Esophagus squamous epithelium (tissue), 5 donors: ENCODE measurements around the gene TMPRSS12. TPM values are rescaled to one million over a fixed set of nuclear protein-coding genes. Genes with fewer than 3 reads are reported as not detected.
A peak's percentile ranks its signal among the peaks of the same experiment; 100 is the strongest.
"Not testable (repeated sequence)": the region's sequence is repeated elsewhere in the genome, so short reads cannot be mapped to it uniquely, and the experiment has no call there.

Experiments
- DNase-seq: peaks from one replicate; lab custom pipeline; 2025; lab: John Stamatoyannopoulos, UW
- H3K27ac ChIP-seq, 4 donors: fragments of 200-600 bp; sonication (generic); one replicate each; pipeline ENCODE4 v1.5.1; 2016 to 2019; ENCODE audit warnings: mild to moderate bottlenecking in 1 of 4
- H3K27me3 ChIP-seq, 4 donors: fragments of 200-600 bp; sonication (generic); 1 replicate in 3 of 4; 2 replicates in 1 of 4; pipeline versions ENCODE4 v1.5.1 to v1.6.0; 2017 to 2021; ENCODE audit warnings: antibody characterized with exemption in 1 of 4
- H3K36me3 ChIP-seq, 3 donors: fragments of 200-600 bp; sonication (generic); one replicate each; pipeline ENCODE4 v1.5.1; 2016 to 2019
- H3K4me1 ChIP-seq, 3 donors: fragments of 200-600 bp; sonication (generic); one replicate each; pipeline ENCODE4 v1.5.1; 2017 to 2019
- H3K4me3 ChIP-seq, 4 donors: fragments of 200-600 bp; sonication (generic); 1 replicate in 3 of 4; 2 replicates in 1 of 4; pipeline ENCODE4 v1.5.1; 2016 to 2019; ENCODE audit warnings: mild to moderate bottlenecking in 2 of 4, moderate library complexity in 1 of 4
- H3K9me3 ChIP-seq, 3 donors: fragments of 200-600 bp; sonication (generic); one replicate each; pipeline ENCODE4 v1.5.1; 2016 to 2019
- POLR2A ChIP-seq, 4 donors: fragments of 450-650 bp; IDR thresholded peaks; one replicate each; pipeline ENCODE4 v1.6.1; 2017; ENCODE audit warnings: antibody characterized with exemption in 4 of 4, mild to moderate bottlenecking in 4 of 4, moderate library complexity in 3 of 4
- WGBS, 2 donors: methylation state at CpG; one replicate each; pipeline ENCODE4 v1.1.5; 2018; 5-methylcytosine and 5-hydroxymethylcytosine counted together
- intact Hi-C: fragments of 100-400 bp; cut with DNase I; formaldehyde crosslinking; loops from one replicate; pipeline ENCODE4 v1.15.0; 2022
- total RNA-seq, 4 donors: library from RNA; depleted of rRNA; stranded (reverse); fragments of >200 nt; gene quantifications; one replicate each; pipeline ENCODE4 v1.1.0, GENCODE V29; 2016
- TF ChIP-seq, protein P1 (sequence below), 6 experiments: fragments of 450-650 bp in 4 of 6; fragments of 200-600 bp in 2 of 6; sonication (generic) in 2 of 6; IDR thresholded peaks; one replicate each; pipeline ENCODE4 v1.5.1; 2016 to 2019; ENCODE audit warnings: antibody characterized with exemption in 6 of 6, mild to moderate bottlenecking in 4 of 6, moderate library complexity in 4 of 6
- donor health status: DM: yes; HTN: yes; CAD: no.

Gene TMPRSS12
- total RNA-seq, 4 donors from 2014 or later = not detected

DNA sequence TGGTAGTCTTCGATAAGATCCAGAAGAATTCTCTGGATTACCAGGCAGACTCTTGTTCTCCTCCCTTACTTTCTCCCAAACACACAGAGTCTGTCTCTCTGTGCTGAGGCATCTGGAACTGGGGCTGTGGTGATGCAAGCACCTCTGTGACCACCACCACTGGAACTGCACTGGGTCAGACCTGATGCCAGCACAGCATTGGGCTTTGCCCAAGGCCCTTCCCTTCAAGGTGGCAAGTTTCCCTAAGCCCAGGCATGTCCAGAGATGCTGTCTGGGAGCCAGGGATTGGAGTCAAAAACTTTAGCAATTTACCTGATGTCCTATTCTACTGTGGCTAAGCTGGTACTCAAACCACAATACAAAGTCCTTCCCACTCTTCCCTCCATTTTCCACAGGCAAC lies 14.6 kb upstream of the TMPRSS12 start:
- intact Hi-C loops = loop anchor here (10.0 kb wide), 1 partner anchor 157 kb away; no protein-coding TSS in a partner anchor
- no peak overlapping the region for H3K4me3 ChIP-seq
- TF ChIP-seq POLR2A (IDR thresholded peaks at IDR 0.05) = no peak
- TF ChIP-seq, protein P1, sequence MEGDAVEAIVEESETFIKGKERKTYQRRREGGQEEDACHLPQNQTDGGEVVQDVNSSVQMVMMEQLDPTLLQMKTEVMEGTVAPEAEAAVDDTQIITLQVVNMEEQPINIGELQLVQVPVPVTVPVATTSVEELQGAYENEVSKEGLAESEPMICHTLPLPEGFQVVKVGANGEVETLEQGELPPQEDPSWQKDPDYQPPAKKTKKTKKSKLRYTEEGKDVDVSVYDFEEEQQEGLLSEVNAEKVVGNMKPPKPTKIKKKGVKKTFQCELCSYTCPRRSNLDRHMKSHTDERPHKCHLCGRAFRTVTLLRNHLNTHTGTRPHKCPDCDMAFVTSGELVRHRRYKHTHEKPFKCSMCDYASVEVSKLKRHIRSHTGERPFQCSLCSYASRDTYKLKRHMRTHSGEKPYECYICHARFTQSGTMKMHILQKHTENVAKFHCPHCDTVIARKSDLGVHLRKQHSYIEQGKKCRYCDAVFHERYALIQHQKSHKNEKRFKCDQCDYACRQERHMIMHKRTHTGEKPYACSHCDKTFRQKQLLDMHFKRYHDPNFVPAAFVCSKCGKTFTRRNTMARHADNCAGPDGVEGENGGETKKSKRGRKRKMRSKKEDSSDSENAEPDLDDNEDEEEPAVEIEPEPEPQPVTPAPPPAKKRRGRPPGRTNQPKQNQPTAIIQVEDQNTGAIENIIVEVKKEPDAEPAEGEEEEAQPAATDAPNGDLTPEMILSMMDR (IDR thresholded peaks at IDR 0.05) = no peak
- no peaks in the 10 kb centered on the region for H3K36me3 ChIP-seq
- H3K27ac ChIP-seq = no peak overlapping the region
- WGBS, 2 donors = 89% methylated on average over 1 of the region's 1 CpG; no CpG with 5 or more reads in 1 of the 2 donors
- H3K9me3 ChIP-seq = peaks cover 0 to 8% (median 0%) of the 10 kb centered on the region in 3 donors
- DNase-seq = no peak
- H3K27me3 ChIP-seq = no peaks in the 10 kb centered on the region
- peaks cover 0 to 24% (median 6%) of the 10 kb centered on the region in 3 donors for H3K4me1 ChIP-seq

DNA sequence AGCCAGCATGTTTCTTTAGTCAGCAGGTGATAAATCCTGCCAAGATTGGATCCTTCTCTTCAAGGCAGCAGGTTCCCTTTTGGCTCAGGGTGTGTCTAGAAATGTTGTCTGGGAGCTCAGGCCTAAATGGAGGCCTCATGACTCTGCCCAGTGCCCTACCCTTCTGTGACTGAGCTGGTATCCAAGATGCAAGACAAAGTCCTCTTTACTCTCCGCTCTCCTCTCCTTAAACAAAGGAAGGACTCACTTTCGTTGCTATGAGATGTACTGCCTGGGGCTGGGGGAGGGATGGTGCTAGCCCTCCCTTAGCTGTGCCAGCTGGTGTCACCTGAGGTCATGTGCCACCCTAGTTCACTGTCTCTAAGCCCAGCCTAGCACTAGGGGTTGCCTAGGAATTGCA lies 13.8 kb upstream of the TMPRSS12 start:
- H3K4me1 ChIP-seq = peaks cover 0 to 24% (median 6%) of the 10 kb centered on the region in 3 donors
- H3K27me3 ChIP-seq = no peaks in the 10 kb centered on the region
- WGBS, 2 donors = 83 to 86% methylated on average over 2 of the region's 2 CpGs
- H3K4me3 ChIP-seq = no peak overlapping the region
- H3K27ac ChIP-seq = no peak overlapping the region
- H3K9me3 ChIP-seq = peaks cover 0 to 14% (median 7%) of the 10 kb centered on the region in 3 donors
- intact Hi-C loops = loop anchor here (10.0 kb wide), 1 partner anchor 156 kb away; no protein-coding TSS in a partner anchor
- no peak for TF ChIP-seq POLR2A (IDR thresholded peaks at IDR 0.05)
- TF ChIP-seq, protein P1 (IDR thresholded peaks at IDR 0.05) = no peak
- no peak for DNase-seq
- H3K36me3 ChIP-seq = no peaks in the 10 kb centered on the region

DNA sequence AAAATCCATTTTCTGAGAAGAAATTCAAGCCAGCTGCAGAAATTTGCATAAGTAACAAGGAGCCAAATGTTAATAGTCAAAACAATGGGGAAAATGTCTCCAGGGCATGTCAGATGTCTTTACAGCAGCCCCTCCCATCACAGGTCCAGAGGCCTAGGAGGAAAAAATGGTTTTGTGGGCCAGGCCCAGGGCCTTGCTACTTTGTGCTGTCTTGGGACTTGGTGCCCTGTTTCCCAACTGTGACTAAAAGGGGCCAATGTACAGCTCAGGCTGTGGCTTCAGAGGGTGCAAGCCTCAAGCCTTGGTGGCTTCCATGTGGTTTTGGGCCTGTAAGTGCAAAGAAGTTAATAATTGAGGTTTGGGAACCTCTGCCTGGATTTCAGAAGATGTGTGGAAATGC lies 8.9 kb upstream of the TMPRSS12 start:
- DNase-seq, intact Hi-C loops, H3K36me3 ChIP-seq, H3K4me3 ChIP-seq, H3K27ac ChIP-seq, H3K27me3 ChIP-seq: not testable (repeated sequence)
- H3K4me1 ChIP-seq = peaks cover 0 to 10% (median 0%) of the 10 kb centered on the region in 3 donors
- H3K9me3 ChIP-seq = peaks cover 0 to 20% (median 13%) of the 10 kb centered on the region in 3 donors

DNA sequence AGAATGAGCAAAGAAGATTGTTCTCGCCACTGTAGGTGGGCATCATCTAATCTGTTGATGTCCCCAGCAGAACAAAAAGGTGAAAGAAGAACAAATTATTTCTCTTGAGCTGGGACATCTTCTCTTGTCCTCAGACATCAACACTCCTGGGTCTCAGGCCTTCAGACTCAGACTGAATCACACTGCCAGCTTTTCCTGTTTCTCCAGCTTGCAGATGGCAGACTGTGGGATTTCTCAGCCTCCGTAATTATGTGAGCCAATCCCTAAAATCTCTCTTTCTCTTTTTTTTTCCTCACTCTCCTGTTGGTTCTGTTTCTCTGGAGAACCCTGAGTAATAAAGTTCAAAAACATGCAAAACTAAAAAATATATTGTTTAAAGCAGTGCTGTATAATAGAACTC lies 3.7 kb upstream of the TMPRSS12 start:
- DNase-seq = no peak
- intact Hi-C loops = no loop called here
- Histone ChIP-seq H3K4me3 (no peak overlapping the region), H3K27ac (peak overlapping the region in 2 of 4 donors; percentile 4 to 8), H3K9me3 (peaks cover 0 to 14% (median 4%) of the 10 kb centered on the region in 3 donors), H3K36me3 (no peaks in the 10 kb centered on the region), H3K27me3 (peaks cover 0 to 6% (median 0%) of the 10 kb centered on the region in 4 donors), H3K4me1 (peaks cover 0 to 31% (median 3%) of the 10 kb centered on the region in 3 donors)
- TF ChIP-seq, protein P1 (IDR thresholded peaks at IDR 0.05) = no peak
- TF ChIP-seq POLR2A (IDR thresholded peaks at IDR 0.05) = no peak
- WGBS, 2 donors = 70% methylated on average over 2 of the region's 2 CpGs

DNA sequence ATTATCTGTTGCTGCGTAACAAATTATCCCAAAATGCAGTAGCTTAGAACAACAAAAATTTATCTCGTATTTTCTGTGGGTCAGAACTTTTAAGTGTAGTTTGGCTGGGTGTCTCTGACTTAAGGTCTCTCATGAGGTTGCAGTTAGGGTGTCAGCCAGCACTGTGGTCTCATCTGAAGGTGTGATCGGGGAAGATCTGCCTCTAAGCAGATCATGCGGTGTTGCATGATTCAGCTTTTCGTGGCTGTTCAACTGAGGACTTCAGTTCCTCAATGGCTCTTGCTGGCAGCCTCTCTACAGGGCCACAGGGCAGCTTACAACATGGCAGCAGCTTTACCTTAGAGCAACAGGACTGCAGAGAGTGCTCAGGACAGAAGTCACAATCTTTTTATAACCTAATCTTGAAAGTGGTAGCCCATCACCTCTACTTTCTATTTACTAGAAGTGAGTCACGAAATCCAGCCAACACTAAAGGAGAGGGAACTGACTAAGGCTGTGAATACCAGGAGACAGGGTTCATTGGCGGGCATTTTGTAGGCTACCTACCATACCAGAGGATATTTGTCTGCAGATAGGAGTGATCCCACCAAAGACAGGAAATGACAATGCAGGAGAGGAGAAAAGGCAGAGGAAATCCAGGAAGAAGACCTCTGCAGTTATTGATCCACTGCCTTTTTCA lies 1.8 kb upstream of the TMPRSS12 start:
- 91 to 94% methylated on average over 6 to 7 of the region's 7 CpGs for WGBS, 2 donors
- Histone ChIP-seq H3K36me3 (no peaks in the 10 kb centered on the region), H3K4me3 (no peak overlapping the region), H3K27me3 (peaks cover 0 to 6% (median 0%) of the 10 kb centered on the region in 4 donors), H3K4me1 (peaks cover 0 to 31% (median 3%) of the 10 kb centered on the region in 3 donors), H3K9me3 (peaks cover 0 to 9% (median 0%) of the 10 kb centered on the region in 3 donors), H3K27ac (no peak overlapping the region)
- TF ChIP-seq POLR2A (IDR thresholded peaks at IDR 0.05) = no peak
- TF ChIP-seq, protein P1 (IDR thresholded peaks at IDR 0.05) = no peak
- DNase-seq = no peak
- intact Hi-C loops = no loop called here
